Hepatocyte (in vitro differentiated cells): Measurements from ENCODE around the gene HOXD8. TPM values are rescaled to one million over a fixed set of nuclear protein-coding genes. Genes with fewer than 3 reads are reported as not detected.

Experiments used
- DNase-seq: peaks from one replicate; pipeline ENCODE4 v3.0.0-alpha.2; 2016; ENCODE audit warnings: low spot score
- H2AFZ ChIP-seq: fragments of 200-600 bp; sonication (generic); 2 replicates; pipeline ENCODE4 v1.6.0; 2016; ENCODE audit warnings: antibody characterized with exemption, mild to moderate bottlenecking
- H3K27ac ChIP-seq: fragments of 200-600 bp; sonication (generic); 2 replicates; pipeline ENCODE4 v1.5.1; 2016; ENCODE audit warnings: mild to moderate bottlenecking
- H3K27me3 ChIP-seq: fragments of 200-600 bp; sonication (generic); 2 replicates; pipeline ENCODE4 v1.6.1; 2016
- H3K36me3 ChIP-seq: fragments of 200-600 bp; sonication (generic); replicated peaks from 2 replicates; pipeline ENCODE4 v1.5.1; 2016; ENCODE audit warnings: low read depth; ENCODE audit not compliant: insufficient read depth
- H3K4me1 ChIP-seq: fragments of 200-600 bp; sonication (generic); 2 replicates; pipeline ENCODE4 v1.5.1; 2016; ENCODE audit warnings: mild to moderate bottlenecking, moderate library complexity; ENCODE audit not compliant: insufficient read depth
- H3K4me2 ChIP-seq: fragments of 200-600 bp; sonication (generic); 2 replicates; pipeline ENCODE4 v1.6.0; 2016
- H3K4me3 ChIP-seq: fragments of 200-600 bp; sonication (generic); 2 replicates; pipeline ENCODE4 v1.5.1; 2016; ENCODE audit warnings: mild to moderate bottlenecking
- H3K79me2 ChIP-seq: fragments of 200-600 bp; sonication (generic); 2 replicates; pipeline ENCODE4 v1.6.0; 2017; ENCODE audit warnings: mild to moderate bottlenecking
- H3K9me2 ChIP-seq: fragments of 200-600 bp; sonication (generic); replicated peaks from 2 replicates; pipeline ENCODE4 v1.6.0; 2017; ENCODE audit warnings: mild to moderate bottlenecking; ENCODE audit not compliant: insufficient read depth
- H3K9me3 ChIP-seq: fragments of 200-600 bp; sonication (generic); 2 replicates; pipeline ENCODE4 v1.5.1; 2016; ENCODE audit warnings: low read depth, mild to moderate bottlenecking
- H4K20me1 ChIP-seq: fragments of 200-600 bp; sonication (generic); 2 replicates; pipeline ENCODE4 v1.6.0; 2016; ENCODE audit warnings: mild to moderate bottlenecking; ENCODE audit not compliant: insufficient read depth, poor library complexity, severe bottlenecking
- EZH2 ChIP-seq: fragments of 200-600 bp; sonication (generic); IDR thresholded peaks from 2 replicates; pipeline ENCODE4 v1.6.1; 2016; ENCODE audit warnings: antibody characterized with exemption, mild to moderate bottlenecking, borderline replicate concordance
- EZH2phosphoT487 ChIP-seq: fragments of 200-600 bp; sonication (generic); IDR thresholded peaks from one replicate; pipeline ENCODE4 v1.6.1; 2018; ENCODE audit warnings: antibody characterized with exemption, mild to moderate bottlenecking, low read depth, moderate library complexity; ENCODE audit not compliant: unreplicated experiment, severe bottlenecking
- WGBS: methylation state at CpG from one replicate; pipeline ENCODE4 v1.1.6; 2016; ENCODE audit warnings: low lambda C conversion rate; ENCODE audit errors: missing lambda C conversion rate; 5-methylcytosine and 5-hydroxymethylcytosine counted together
- polyA plus RNA-seq: library from polyadenylated mRNA; unstranded; fragments of >200 nt; fragmentation: Nextera tagmentation; extraction: Ambion mirVana; gene quantifications from 2 replicates; pipeline ENCODE4 v1.2.1, GENCODE V29; 2016
- total RNA-seq: library from RNA; depleted of rRNA; stranded (reverse); fragments of >200 nt; gene quantifications from 2 replicates; pipeline ENCODE4 v1.2.3, GENCODE V29; 2014
- TF ChIP-seq, protein P1 (sequence below): fragments of 200-600 bp; sonication (generic); IDR thresholded peaks from 2 replicates; pipeline ENCODE4 v1.5.1; 2016; ENCODE audit warnings: antibody characterized with exemption, mild to moderate bottlenecking; ENCODE audit not compliant: poor library complexity

Gene HOXD8
- total and polyA plus RNA-seq, 2 experiments from 2014 or later: 1.3 TPM; not detected in 1

- H3K4me1 ChIP-seq: no peaks in the 10 kb centered on the region
- no peak for DNase-seq
- no peaks in the 10 kb centered on the region for H3K9me3 ChIP-seq
- peak overlapping the region; percentile 41 for H2AFZ ChIP-seq
- H3K9me2 ChIP-seq: no peaks in the 10 kb centered on the region
- peak overlapping the region; percentile 91 for H3K4me2 ChIP-seq
- H3K27me3 ChIP-seq: peaks cover 99% of the 10 kb centered on the region
- 4% methylated on average over 35 of the region's 35 CpGs for WGBS
- H3K4me3 ChIP-seq: peak overlapping the region; percentile 24
- peak overlapping the region; percentile 93 for H3K27ac ChIP-seq
- TF ChIP-seq EZH2 (peak; percentile 25), EZH2phosphoT487 (no peak)
- peaks cover 13% of the 10 kb centered on the region for H4K20me1 ChIP-seq
- H3K79me2 ChIP-seq: peaks cover 70% of the 10 kb centered on the region
- no peaks in the 10 kb centered on the region for H3K36me3 ChIP-seq
Measured at GRCh38 chr2:176098366-176099158, 30.9 kb upstream of the HOXD8 start.

- Histone ChIP-seq H2AFZ (no peak overlapping the region), H3K4me3 (peak overlapping the region; percentile 20), H3K36me3 (no peaks in the 10 kb centered on the region), H3K4me2 (peak overlapping the region; percentile 91), H3K79me2 (peaks cover 64% of the 10 kb centered on the region), H3K9me2 (no peaks in the 10 kb centered on the region), H3K27ac (peak overlapping the region; percentile 93), H3K27me3 (peaks cover 99% of the 10 kb centered on the region), H3K4me1 (no peaks in the 10 kb centered on the region), H4K20me1 (peaks cover 6% of the 10 kb centered on the region), H3K9me3 (no peaks in the 10 kb centered on the region)
- no peak for DNase-seq
- TF ChIP-seq, protein P1, sequence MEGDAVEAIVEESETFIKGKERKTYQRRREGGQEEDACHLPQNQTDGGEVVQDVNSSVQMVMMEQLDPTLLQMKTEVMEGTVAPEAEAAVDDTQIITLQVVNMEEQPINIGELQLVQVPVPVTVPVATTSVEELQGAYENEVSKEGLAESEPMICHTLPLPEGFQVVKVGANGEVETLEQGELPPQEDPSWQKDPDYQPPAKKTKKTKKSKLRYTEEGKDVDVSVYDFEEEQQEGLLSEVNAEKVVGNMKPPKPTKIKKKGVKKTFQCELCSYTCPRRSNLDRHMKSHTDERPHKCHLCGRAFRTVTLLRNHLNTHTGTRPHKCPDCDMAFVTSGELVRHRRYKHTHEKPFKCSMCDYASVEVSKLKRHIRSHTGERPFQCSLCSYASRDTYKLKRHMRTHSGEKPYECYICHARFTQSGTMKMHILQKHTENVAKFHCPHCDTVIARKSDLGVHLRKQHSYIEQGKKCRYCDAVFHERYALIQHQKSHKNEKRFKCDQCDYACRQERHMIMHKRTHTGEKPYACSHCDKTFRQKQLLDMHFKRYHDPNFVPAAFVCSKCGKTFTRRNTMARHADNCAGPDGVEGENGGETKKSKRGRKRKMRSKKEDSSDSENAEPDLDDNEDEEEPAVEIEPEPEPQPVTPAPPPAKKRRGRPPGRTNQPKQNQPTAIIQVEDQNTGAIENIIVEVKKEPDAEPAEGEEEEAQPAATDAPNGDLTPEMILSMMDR: no peak
- no peak for TF ChIP-seq EZH2phosphoT487
- peak; percentile 38 for TF ChIP-seq EZH2
- WGBS: 11% methylated on average over 30 of the region's 30 CpGs
Measured at GRCh38 chr2:176099159-176099727, 30.3 kb upstream of the HOXD8 start.

- no peaks in the 10 kb centered on the region for H4K20me1 ChIP-seq
- peak within 1 kb of the TSS; percentile 93 for H3K27ac ChIP-seq
- peak; percentile 76 for TF ChIP-seq EZH2
- TF ChIP-seq, protein P1: no peak
- TF ChIP-seq EZH2phosphoT487: no peak
- H3K9me3 ChIP-seq: no peaks in the 10 kb centered on the region
- H3K4me1 ChIP-seq: no peaks in the 10 kb centered on the region
- DNase-seq: no peak
- H3K4me3 ChIP-seq: peak within 1 kb of the TSS; percentile 24
- H3K36me3 ChIP-seq: no peaks in the 10 kb centered on the region
- H3K9me2 ChIP-seq: no peaks in the 10 kb centered on the region
- peak within 1 kb of the TSS; percentile 30 for H2AFZ ChIP-seq
- peak within 1 kb of the TSS; percentile 91 for H3K4me2 ChIP-seq
- H3K79me2 ChIP-seq: peaks cover 57% of the 10 kb centered on the region
- H3K27me3 ChIP-seq: peaks cover 99% of the 10 kb centered on the region
- WGBS: 7% methylated on average over 66 of the region's 70 CpGs
Measured at GRCh38 chr2:176099728-176100546, 29.6 kb upstream of the HOXD8 start, which contains the start of gene HOXD12. TSS of gene HOXD12 (plus strand) at chr2:176099795. CDS start at chr2:176099802, 7 bp downstream.
